LNCAP (cell line): ENCODE results near the gene MACROD2.

ENCODE experiments used
- TF ChIP-seq, protein P1 (sequence below): fragments of 450-650 bp; IDR thresholded peaks from 2 replicates; pipeline ENCODE4 v1.5.1; 2017; ENCODE audit warnings: mild to moderate bottlenecking

The MACROD2 gene

DNA sequence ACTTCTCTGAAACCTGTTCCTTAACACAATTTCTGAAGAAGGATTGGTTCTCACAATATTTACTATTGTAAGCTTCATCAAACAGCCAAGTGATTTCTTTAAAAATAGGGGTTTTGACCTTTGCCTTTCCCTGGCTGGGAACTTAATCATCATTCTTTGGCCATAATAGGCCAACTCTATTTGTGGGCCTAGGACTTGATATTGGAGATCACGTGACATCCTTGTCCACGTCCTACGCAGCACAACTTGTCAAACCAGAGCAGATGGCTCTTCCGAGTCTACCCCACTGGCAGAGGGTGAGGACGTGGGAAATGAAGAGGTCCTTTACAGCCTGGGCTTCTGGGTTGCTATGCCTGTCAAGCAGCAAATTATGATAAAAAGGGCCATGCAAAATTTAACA is 1547.3 kb downstream of the MACROD2 start:
- TF ChIP-seq, protein P1, sequence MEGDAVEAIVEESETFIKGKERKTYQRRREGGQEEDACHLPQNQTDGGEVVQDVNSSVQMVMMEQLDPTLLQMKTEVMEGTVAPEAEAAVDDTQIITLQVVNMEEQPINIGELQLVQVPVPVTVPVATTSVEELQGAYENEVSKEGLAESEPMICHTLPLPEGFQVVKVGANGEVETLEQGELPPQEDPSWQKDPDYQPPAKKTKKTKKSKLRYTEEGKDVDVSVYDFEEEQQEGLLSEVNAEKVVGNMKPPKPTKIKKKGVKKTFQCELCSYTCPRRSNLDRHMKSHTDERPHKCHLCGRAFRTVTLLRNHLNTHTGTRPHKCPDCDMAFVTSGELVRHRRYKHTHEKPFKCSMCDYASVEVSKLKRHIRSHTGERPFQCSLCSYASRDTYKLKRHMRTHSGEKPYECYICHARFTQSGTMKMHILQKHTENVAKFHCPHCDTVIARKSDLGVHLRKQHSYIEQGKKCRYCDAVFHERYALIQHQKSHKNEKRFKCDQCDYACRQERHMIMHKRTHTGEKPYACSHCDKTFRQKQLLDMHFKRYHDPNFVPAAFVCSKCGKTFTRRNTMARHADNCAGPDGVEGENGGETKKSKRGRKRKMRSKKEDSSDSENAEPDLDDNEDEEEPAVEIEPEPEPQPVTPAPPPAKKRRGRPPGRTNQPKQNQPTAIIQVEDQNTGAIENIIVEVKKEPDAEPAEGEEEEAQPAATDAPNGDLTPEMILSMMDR, result no peak

GRCh38 chr20:15544742-15545141 is 1549.4 kb downstream of the MACROD2 start:
- TF ChIP-seq, protein P1, result no peak

- TF ChIP-seq, protein P1, result no peak
Observed at GRCh38 chr20:15546525-15547023, 1551.3 kb downstream of the MACROD2 start.

DNA sequence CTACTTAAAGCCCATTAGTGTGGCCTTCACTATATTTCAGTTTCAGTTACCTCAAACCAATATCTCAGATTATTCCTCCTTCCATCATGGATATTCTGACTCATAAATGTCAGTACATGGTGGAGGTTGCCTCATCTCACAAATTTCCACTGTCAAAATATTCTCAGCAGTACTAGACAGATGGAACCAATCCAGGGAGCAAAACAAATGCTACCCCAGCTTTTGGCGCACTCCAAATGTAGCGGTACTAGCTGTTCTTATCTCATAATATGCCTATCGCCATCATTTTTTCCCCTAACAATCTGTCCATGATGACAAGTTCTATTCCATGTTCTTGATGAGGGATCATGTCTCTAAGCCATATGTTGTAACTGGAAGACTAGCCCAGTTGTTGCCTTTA is 1551.8 kb downstream of the MACROD2 start:
- TF ChIP-seq, protein P1, result no peak

- TF ChIP-seq, protein P1, result no peak
Observed at GRCh38 chr20:15550116-15550870, 1555.0 kb downstream of the MACROD2 start.

- TF ChIP-seq, protein P1, result no peak
Observed at GRCh38 chr20:15555913-15556312, 1560.6 kb downstream of the MACROD2 start.

DNA sequence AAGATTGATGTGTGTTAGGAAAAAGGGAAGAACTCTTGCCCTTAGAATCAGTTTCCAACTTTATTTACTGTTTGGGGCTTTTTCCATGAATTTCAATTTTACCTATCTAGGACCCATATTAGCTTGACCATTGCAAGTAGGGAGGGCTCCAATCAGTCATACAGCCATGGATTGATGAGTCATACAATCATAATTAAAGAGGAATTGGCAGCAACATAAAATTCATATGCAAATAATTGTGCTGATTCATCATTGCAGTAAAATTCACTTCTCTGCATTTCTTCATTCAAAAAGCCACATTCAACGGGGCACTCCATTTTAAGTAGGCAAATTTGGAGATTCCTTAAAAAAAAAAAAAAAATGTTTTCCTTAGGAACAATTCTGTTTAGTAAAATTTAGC is 1561.6 kb downstream of the MACROD2 start:
- TF ChIP-seq, protein P1, result no peak
